ENCODE data around the gene GREB1.

DNA sequence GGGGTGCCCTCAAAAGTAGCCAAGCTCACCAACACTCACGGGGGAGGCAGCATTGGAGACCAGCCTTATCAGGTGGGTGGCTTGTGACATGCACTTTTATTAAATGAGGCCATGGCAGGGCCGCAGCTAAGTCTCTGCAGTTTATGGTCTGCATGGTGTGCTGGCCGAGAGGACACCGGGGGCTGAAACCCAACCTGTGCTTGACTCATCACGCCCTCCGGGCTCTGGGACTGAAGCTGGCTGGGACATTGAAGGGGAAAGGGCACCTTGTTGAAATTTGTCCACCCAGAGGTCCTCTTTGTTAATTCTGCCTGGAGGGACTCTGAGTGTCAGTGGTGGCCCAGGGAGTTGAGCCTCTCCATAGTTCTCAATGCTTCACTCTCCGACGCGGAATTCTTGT lies 153.9 kb downstream of the GREB1 start:
- TF ChIP-seq CTCF (IDR thresholded peaks at IDR 0.05) (no peak), EZH2 (IDR thresholded peaks at IDR 0.05; ENCODE audit: borderline replicate concordance, insufficient read depth, low read depth, low read length, poor library complexity, severe bottlenecking) (no peak)

Data from B cell (primary cell).